Measurements from ENCODE around the gene SERPINA10. TPM values are rescaled to one million over a fixed set of nuclear protein-coding genes. Genes with fewer than 3 reads are reported as not detected.
A peak's percentile ranks its signal among the peaks of the same experiment; 100 is the strongest.

SERPINA10 gene
- total and polyA plus RNA-seq, 2 of the 13 experiments (the other 11 are each of a cell fraction or from before 2014, with no cell fraction given), result 20.1 to 20.2 TPM

GRCh38 chr14:94338023-94338422 lies 45.0 kb upstream of the SERPINA10 start:
- no peaks in the 10 kb centered on the region for H3K27me3 ChIP-seq (ENCODE audit: control insufficient read depth in 1 of 2, insufficient read depth in 2 of 2, low read length in 2 of 2)
- no peak for ATAC-seq
- in situ Hi-C loops (cut with HindIII; ENCODE audit: extremely low pct_ligation_motif_present, low pct_unique_long_range_greater_than_20kb) (no loop called here), intact Hi-C loops (cut with micrococcal nuclease; ENCODE audit: unreplicated experiment) (no loop called here)
- POLR2A ChIA-PET, result no interaction called here
- H3K9ac ChIP-seq (ENCODE audit: insufficient read depth, low read depth, low read length), result no peak overlapping the region
- no peak for DNase-seq (ENCODE audit: low spot score)
- no peak for FAIRE-seq
- H3K4me2 ChIP-seq (ENCODE audit: low read depth, low read length), result no peak overlapping the region
- no peak overlapping the region for H2AFZ ChIP-seq (ENCODE audit: low read length)
- H4K20me1 ChIP-seq (ENCODE audit: insufficient read depth, low read length), result no peaks in the 10 kb centered on the region
- H3K4me1 ChIP-seq (ENCODE audit: insufficient read depth, low read length), result peaks cover 77% of the 10 kb centered on the region
- CTCF ChIA-PET (ENCODE audit: low intra/inter-chr PET ratio, low total read pairs), result no interaction called here
- H3K79me2 ChIP-seq (ENCODE audit: insufficient read depth, low read length), result no peaks in the 10 kb centered on the region
- BruUV-seq (replicated peaks), result no TSS peak
- WGBS (ENCODE audit: low lambda C conversion rate), result 93% methylated on average over 2 of the region's 2 CpGs
- H3K27ac ChIP-seq (ENCODE audit: extremely low read length, insufficient read depth, low read length), result no peak overlapping the region
- H3K4me3 ChIP-seq (replicated peaks in 1 of 3; ENCODE audit: insufficient read depth in 1 of 3, low read depth in 2 of 3, low read length in 3 of 3), result no peak overlapping the region
- TF ChIP-seq ZNF432 (CRISPR knock-in tag; IDR thresholded peaks at IDR 0.05; ENCODE audit: borderline replicate concordance), result no peak
- no peak for TF ChIP-seq ZNF230 (CRISPR knock-in tag; IDR thresholded peaks at IDR 0.05)
- TF ChIP-seq PHB2 (IDR thresholded peaks at IDR 0.05; ENCODE audit: partially characterized antibody), result no peak
- TF ChIP-seq ZNF605 (CRISPR knock-in tag; IDR thresholded peaks at IDR 0.05), result peak; percentile 91
- H3K9me3 ChIP-seq (ENCODE audit: low read length), result no peaks in the 10 kb centered on the region
- H3K36me3 ChIP-seq (replicated peaks in 1 of 2; ENCODE audit: control insufficient read depth in 1 of 2, insufficient read depth in 2 of 2, low read length in 2 of 2), result no peaks in the 10 kb centered on the region

- DNase-seq (ENCODE audit: low spot score) (no peak), ATAC-seq (no peak), FAIRE-seq (no peak)
- H3K27me3 ChIP-seq (ENCODE audit: control insufficient read depth in 1 of 2, insufficient read depth in 2 of 2, low read length in 2 of 2), result no peaks in the 10 kb centered on the region
- no peak overlapping the region for H3K27ac ChIP-seq (ENCODE audit: extremely low read length, insufficient read depth, low read length)
- ChIA-PET CTCF (ENCODE audit: low intra/inter-chr PET ratio, low total read pairs) (no interaction called here), POLR2A (no interaction called here)
- H3K4me1 ChIP-seq (ENCODE audit: insufficient read depth, low read length), result peaks cover 77% of the 10 kb centered on the region
- H2AFZ ChIP-seq (ENCODE audit: low read length), result no peak overlapping the region
- no peaks in the 10 kb centered on the region for H3K9me3 ChIP-seq (ENCODE audit: low read length)
- intact Hi-C loops (cut with micrococcal nuclease; ENCODE audit: unreplicated experiment) (no loop called here), in situ Hi-C loops (cut with HindIII; ENCODE audit: extremely low pct_ligation_motif_present, low pct_unique_long_range_greater_than_20kb) (no loop called here)
- H3K79me2 ChIP-seq (ENCODE audit: insufficient read depth, low read length), result no peaks in the 10 kb centered on the region
- TF ChIP-seq NFE2L1 (CRISPR knock-in tag; IDR thresholded peaks at IDR 0.05; ENCODE audit: borderline replicate concordance), result no peak
- peak; percentile 96 for TF ChIP-seq MAFK (conservative IDR thresholded peaks at IDR 0.05 in 1 of 2, IDR thresholded peaks at IDR 0.05 in 1 of 2; ENCODE audit: low read length in 2 of 2)
- TF ChIP-seq MAFF (IDR thresholded peaks at IDR 0.05; ENCODE audit: low read depth, low read length), result peak; percentile 95
- no peak for TF ChIP-seq NBN (conservative IDR thresholded peaks at IDR 0.05)
- no peak for TF ChIP-seq FOXP4 (CRISPR knock-in tag; IDR thresholded peaks at IDR 0.05)
- TF ChIP-seq ZNF720 (CRISPR knock-in tag; IDR thresholded peaks at IDR 0.05), result no peak
- no peak for TF ChIP-seq ARNTL (CRISPR knock-in tag; IDR thresholded peaks at IDR 0.05)
- no peaks in the 10 kb centered on the region for H4K20me1 ChIP-seq (ENCODE audit: insufficient read depth, low read length)
- no peak overlapping the region for H3K4me2 ChIP-seq (ENCODE audit: low read depth, low read length)
- no peak overlapping the region for H3K4me3 ChIP-seq (replicated peaks in 1 of 3; ENCODE audit: insufficient read depth in 1 of 3, low read depth in 2 of 3, low read length in 3 of 3)
- BruUV-seq (replicated peaks), result no TSS peak
- no peak overlapping the region for H3K9ac ChIP-seq (ENCODE audit: insufficient read depth, low read depth, low read length)
- H3K36me3 ChIP-seq (replicated peaks in 1 of 2; ENCODE audit: control insufficient read depth in 1 of 2, insufficient read depth in 2 of 2, low read length in 2 of 2), result no peaks in the 10 kb centered on the region
- WGBS (ENCODE audit: low lambda C conversion rate), result 90% methylated on average over 6 of the region's 6 CpGs
Measured at GRCh38 chr14:94337274-94337673, 44.2 kb upstream of the SERPINA10 start.

Data from HepG2 (cell line).